Sigmoid colon (tissue), 7 donors: ENCODE data around the gene FHL2. TPM values are rescaled to one million over a fixed set of nuclear protein-coding genes. Genes with fewer than 3 reads are reported as not detected.

Experiments used
- DNase-seq: peaks from one replicate; pipeline ENCODE4 v3.0.0-alpha.2; 2019
- H3K27ac ChIP-seq, 4 donors: fragments of 200-600 bp; sonication (generic); one replicate each; pipeline ENCODE4 v1.5.1; 2016 to 2019; ENCODE audit warnings: mild to moderate bottlenecking in 1 of 4
- H3K27me3 ChIP-seq, 3 donors: fragments of 200-600 bp; sonication (generic); one replicate each; pipeline ENCODE4 v1.5.1; 2019; ENCODE audit warnings: mild to moderate bottlenecking in 1 of 3
- H3K36me3 ChIP-seq, 4 donors: fragments of 200-600 bp; sonication (generic); one replicate each; pipeline ENCODE4 v1.5.1; 2016 to 2019
- H3K4me1 ChIP-seq, 4 donors: fragments of 200-600 bp; sonication (generic); one replicate each; pipeline ENCODE4 v1.5.1; 2017 to 2019
- H3K4me3 ChIP-seq, 4 donors: fragments of 200-600 bp; sonication (generic); one replicate each; pipeline ENCODE4 v1.5.1; 2017 to 2019; ENCODE audit warnings: mild to moderate bottlenecking in 2 of 4, moderate library complexity in 1 of 4
- H3K9me3 ChIP-seq, 4 donors: fragments of 200-600 bp in 3 of 4; sonication (generic) in 3 of 4; one replicate each; pipeline versions ENCODE4 v1.5.1 to v1.6.1; 2013 to 2019
- EP300 ChIP-seq, 4 donors: sonication (generic); formaldehyde crosslinking; IDR thresholded peaks; one replicate each; pipeline ENCODE4 v1.6.1; 2017; ENCODE audit warnings: antibody characterized with exemption in 4 of 4
- POLR2A ChIP-seq, 2 donors: fragments of 450-650 bp; IDR thresholded peaks; one replicate each; pipeline ENCODE4 v1.6.1; 2016; ENCODE audit warnings: antibody characterized with exemption in 2 of 2, mild to moderate bottlenecking in 2 of 2, moderate library complexity in 2 of 2
- POLR2AphosphoS5 ChIP-seq, 4 donors: sonication (generic); formaldehyde crosslinking; IDR thresholded peaks; one replicate each; pipeline ENCODE4 v1.6.1; 2017; ENCODE audit warnings: antibody characterized with exemption in 4 of 4
- WGBS, 2 donors: extraction: QIAGEN DNeasy Blood & Tissue Kit; methylation state at CpG; one replicate each; pipeline ENCODE4 v1.1.7; 2013; 5-methylcytosine and 5-hydroxymethylcytosine counted together
- intact Hi-C: fragments of 100-400 bp; cut with DNase I; formaldehyde crosslinking; loops from one replicate; pipeline ENCODE4 v1.15.1; 2023
- polyA plus RNA-seq, 3 donors: library from polyadenylated mRNA; stranded (reverse); fragments of 200-250 nt; gene quantifications; one replicate each; pipeline ENCODE4 v1.2.3, GENCODE V29; 2013
- total RNA-seq, 4 donors: library from RNA; depleted of rRNA; stranded (reverse); fragments of >200 nt; gene quantifications; one replicate each; pipeline ENCODE4 v1.1.0, GENCODE V29; 2016
- TF ChIP-seq, protein P1 (sequence below), 4 experiments: fragments of 450-650 bp in 3 of 4; fragments of 200-600 bp in 1 of 4; IDR thresholded peaks; one replicate each; pipeline ENCODE4 v1.5.1; 2016 to 2019; ENCODE audit warnings: antibody characterized with exemption in 4 of 4, mild to moderate bottlenecking in 3 of 4, moderate library complexity in 2 of 4
- donor health status: healthy with polysubstance abuse.
- donor health status: Bipolar disorder and iron deficiency.
- donor health status: healthy.

FHL2 gene
- total and polyA plus RNA-seq, 7 donors = 62.0 to 210 (median 98.8) TPM

DNA sequence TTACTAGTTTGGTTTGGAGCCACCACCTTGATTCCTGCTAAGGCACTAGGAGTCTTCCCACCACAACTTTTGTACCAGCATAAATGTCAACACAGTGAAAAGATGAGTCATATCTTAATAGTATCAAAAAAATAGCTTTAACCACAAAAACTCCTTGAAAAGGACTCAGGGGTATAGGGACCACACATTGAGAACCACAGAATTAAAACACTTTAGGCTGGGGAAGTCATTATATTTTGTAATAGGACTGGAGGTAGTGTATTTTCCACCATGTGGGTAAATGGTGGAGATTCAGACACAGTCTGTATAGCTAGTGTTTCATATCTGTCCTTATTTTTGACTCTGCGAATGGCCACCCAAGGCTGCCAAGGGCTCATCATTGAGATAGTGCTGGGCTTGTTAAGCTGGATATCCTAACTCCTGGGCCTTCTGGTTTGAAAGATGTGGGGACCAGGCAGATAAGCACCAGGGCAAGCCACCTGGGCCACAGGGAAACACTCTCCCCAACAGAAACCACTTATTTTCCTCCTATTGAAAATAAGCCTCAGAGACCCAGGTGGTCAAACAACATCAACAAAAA, 19.1 kb upstream of the FHL2 start:
- intact Hi-C loops = no loop called here
- H3K27me3 ChIP-seq = no peaks in the 10 kb centered on the region
- H3K27ac ChIP-seq = no peak overlapping the region
- TF ChIP-seq EP300 (IDR thresholded peaks at IDR 0.05) = no peak
- no peak for TF ChIP-seq POLR2AphosphoS5 (IDR thresholded peaks at IDR 0.05)
- TF ChIP-seq, protein P1, sequence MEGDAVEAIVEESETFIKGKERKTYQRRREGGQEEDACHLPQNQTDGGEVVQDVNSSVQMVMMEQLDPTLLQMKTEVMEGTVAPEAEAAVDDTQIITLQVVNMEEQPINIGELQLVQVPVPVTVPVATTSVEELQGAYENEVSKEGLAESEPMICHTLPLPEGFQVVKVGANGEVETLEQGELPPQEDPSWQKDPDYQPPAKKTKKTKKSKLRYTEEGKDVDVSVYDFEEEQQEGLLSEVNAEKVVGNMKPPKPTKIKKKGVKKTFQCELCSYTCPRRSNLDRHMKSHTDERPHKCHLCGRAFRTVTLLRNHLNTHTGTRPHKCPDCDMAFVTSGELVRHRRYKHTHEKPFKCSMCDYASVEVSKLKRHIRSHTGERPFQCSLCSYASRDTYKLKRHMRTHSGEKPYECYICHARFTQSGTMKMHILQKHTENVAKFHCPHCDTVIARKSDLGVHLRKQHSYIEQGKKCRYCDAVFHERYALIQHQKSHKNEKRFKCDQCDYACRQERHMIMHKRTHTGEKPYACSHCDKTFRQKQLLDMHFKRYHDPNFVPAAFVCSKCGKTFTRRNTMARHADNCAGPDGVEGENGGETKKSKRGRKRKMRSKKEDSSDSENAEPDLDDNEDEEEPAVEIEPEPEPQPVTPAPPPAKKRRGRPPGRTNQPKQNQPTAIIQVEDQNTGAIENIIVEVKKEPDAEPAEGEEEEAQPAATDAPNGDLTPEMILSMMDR (IDR thresholded peaks at IDR 0.05) = no peak
- TF ChIP-seq POLR2A (IDR thresholded peaks at IDR 0.05) = no peak
- peaks cover 0 to 2% (median 0%) of the 10 kb centered on the region in 4 donors for H3K9me3 ChIP-seq
- WGBS, 2 donors = 93 to 96% methylated on average over 1 of the region's 1 CpG
- H3K36me3 ChIP-seq = no peaks in the 10 kb centered on the region
- no peaks in the 10 kb centered on the region for H3K4me1 ChIP-seq
- H3K4me3 ChIP-seq = no peak overlapping the region
- DNase-seq = no peak

DNA sequence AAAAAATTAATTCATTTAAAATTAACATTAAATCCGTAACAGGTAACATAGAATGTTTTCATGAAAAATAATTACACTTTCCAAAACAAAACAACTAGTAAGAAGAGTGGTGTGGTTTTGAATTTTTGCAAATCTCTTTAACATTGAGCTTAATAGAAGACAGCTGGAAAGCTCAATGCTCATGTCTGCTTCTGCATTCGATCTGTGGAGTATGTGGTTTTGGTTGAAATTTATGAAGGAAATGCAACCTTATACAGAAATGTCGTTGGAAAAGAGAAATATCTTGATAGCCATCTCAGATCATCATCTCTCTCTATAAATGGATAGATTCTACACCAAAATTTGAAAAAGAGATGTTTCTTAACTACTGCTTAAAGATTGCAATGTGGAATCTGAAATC, 17.3 kb upstream of the FHL2 start:
- Histone ChIP-seq H3K4me1 (no peaks in the 10 kb centered on the region), H3K9me3 (peaks cover 0 to 2% (median 0%) of the 10 kb centered on the region in 4 donors), H3K4me3 (no peak overlapping the region), H3K36me3 (no peaks in the 10 kb centered on the region), H3K27me3 (no peaks in the 10 kb centered on the region), H3K27ac (no peak overlapping the region)
- no peak for TF ChIP-seq POLR2A (IDR thresholded peaks at IDR 0.05)
- TF ChIP-seq, protein P1 (IDR thresholded peaks at IDR 0.05) = no peak
- TF ChIP-seq EP300 (IDR thresholded peaks at IDR 0.05) = no peak
- no peak for TF ChIP-seq POLR2AphosphoS5 (IDR thresholded peaks at IDR 0.05)
- intact Hi-C loops = no loop called here
- WGBS, 2 donors = 61 to 84% methylated on average over 3 of the region's 3 CpGs
- no peak for DNase-seq

DNA sequence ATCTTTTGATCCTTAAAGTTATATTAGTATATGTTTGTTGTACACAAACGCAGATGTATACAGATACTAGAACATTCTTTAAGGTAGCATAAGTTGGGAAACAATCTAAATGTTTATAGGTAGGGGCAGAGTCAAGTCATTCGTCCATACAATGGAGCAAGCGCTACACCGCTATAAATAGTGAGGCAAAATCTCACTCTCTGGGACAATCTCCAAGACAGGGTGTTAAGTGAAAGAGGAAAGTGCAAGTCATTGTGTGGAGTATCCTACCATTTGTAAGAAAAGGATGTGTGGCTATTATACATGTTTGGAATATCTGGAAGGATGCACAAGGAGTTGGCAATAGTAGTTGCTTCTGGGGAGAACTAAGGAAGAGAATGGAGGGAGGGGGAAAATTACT, 16.2 kb upstream of the FHL2 start:
- Histone ChIP-seq H3K4me1 (peaks cover 0 to 11% (median 10%) of the 10 kb centered on the region in 4 donors), H3K4me3 (no peak overlapping the region), H3K27me3 (no peaks in the 10 kb centered on the region), H3K36me3 (no peaks in the 10 kb centered on the region), H3K27ac (no peak overlapping the region), H3K9me3 (peaks cover 0 to 2% (median 0%) of the 10 kb centered on the region in 4 donors)
- intact Hi-C loops = no loop called here
- WGBS, 2 donors = 70 to 94% methylated on average over 4 of the region's 4 CpGs
- TF ChIP-seq, protein P1 (IDR thresholded peaks at IDR 0.05) = no peak
- TF ChIP-seq EP300 (IDR thresholded peaks at IDR 0.05) (no peak), POLR2AphosphoS5 (IDR thresholded peaks at IDR 0.05) (no peak), POLR2A (IDR thresholded peaks at IDR 0.05) (no peak)
- no peak for DNase-seq

DNA sequence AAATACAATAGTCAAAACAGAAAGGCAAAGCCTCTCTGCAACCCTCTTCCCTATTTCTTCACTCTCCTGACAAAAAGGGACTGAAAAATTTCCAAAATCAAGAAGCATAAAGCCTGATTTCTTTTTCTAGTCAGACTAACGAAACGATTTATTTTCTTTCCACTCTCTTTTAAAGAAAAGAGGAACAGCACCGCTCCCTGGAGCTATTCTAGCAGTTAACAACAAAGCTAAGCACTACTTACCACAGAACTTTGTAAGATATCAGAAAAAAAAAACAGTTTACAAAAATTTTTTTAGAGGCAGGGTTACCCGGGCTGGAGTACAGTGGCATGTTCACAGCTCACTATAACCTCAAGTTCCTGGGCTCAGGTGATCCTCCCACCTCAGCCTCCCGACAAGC, 14.4 kb upstream of the FHL2 start:
- no peak overlapping the region for H3K27ac ChIP-seq

More for the DNA sequence above, 14.4 kb upstream of the FHL2 start:
- peaks cover 0 to 24% (median 23%) of the 10 kb centered on the region in 4 donors for H3K4me1 ChIP-seq
- intact Hi-C loops = no loop called here
- H3K27me3 ChIP-seq = no peaks in the 10 kb centered on the region
- DNase-seq = no peak
- H3K36me3 ChIP-seq = no peaks in the 10 kb centered on the region
- TF ChIP-seq EP300 (IDR thresholded peaks at IDR 0.05) = no peak
- TF ChIP-seq POLR2AphosphoS5 (IDR thresholded peaks at IDR 0.05) = no peak
- TF ChIP-seq, protein P1 (IDR thresholded peaks at IDR 0.05) = no peak
- no peak for TF ChIP-seq POLR2A (IDR thresholded peaks at IDR 0.05)
- WGBS, 2 donors = 56 to 81% methylated on average over 5 of the region's 5 CpGs
- no peaks in the 10 kb centered on the region for H3K9me3 ChIP-seq
- H3K4me3 ChIP-seq = no peak overlapping the region
